Transverse colon (tissue), 3 donors: ENCODE measurements around the gene UPP2.

ENCODE experiments used
- POLR2A ChIP-seq: fragments of 450-650 bp; IDR thresholded peaks from one replicate; pipeline ENCODE4 v1.6.1; 2016; ENCODE audit warnings: antibody characterized with exemption, mild to moderate bottlenecking, moderate library complexity
- TF ChIP-seq, protein P1 (sequence below), 5 experiments: fragments of 200-600 bp in 3 of 5; fragments of 450-650 bp in 2 of 5; sonication (generic) in 3 of 5; IDR thresholded peaks; 1 replicate in 2 of 5; 2 replicates in 3 of 5; pipeline ENCODE4 v1.5.1; 2016 to 2017; ENCODE audit warnings: antibody characterized with exemption in 5 of 5, inconsistent platforms in 3 of 5, mild to moderate bottlenecking in 2 of 5, moderate library complexity in 1 of 5

DNA sequence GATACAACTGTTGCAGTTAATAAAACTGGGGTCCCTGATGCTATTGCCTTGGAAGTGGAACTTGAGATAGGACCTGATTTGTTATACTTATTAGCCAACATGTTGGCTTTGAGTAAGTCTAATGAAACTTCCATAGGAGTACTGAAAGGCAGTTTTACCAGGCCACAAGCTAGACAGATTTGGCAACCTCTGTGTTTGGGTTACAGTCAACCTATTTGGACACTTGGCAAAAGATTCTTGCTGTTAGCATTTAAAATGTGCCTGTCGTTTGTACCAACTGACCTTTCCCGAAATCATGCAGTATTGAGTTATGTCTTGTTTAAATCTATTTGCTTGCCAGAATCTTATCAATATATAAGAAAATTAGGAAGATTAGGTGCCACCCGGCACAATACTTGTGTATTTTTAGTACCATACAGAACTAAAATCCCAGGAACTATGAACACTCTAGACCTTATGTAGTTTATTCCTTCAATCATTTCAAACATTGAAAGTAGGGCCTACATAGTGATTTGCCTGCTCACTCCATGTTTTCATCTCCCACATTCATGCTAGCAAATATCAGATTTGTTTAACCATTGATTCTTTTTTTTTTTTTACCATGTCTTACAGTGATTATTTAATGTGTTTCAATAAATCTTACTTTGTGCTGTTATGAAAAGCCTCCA, 35.5 kb upstream of the UPP2 start:
- no peak for TF ChIP-seq POLR2A
- TF ChIP-seq, protein P1, sequence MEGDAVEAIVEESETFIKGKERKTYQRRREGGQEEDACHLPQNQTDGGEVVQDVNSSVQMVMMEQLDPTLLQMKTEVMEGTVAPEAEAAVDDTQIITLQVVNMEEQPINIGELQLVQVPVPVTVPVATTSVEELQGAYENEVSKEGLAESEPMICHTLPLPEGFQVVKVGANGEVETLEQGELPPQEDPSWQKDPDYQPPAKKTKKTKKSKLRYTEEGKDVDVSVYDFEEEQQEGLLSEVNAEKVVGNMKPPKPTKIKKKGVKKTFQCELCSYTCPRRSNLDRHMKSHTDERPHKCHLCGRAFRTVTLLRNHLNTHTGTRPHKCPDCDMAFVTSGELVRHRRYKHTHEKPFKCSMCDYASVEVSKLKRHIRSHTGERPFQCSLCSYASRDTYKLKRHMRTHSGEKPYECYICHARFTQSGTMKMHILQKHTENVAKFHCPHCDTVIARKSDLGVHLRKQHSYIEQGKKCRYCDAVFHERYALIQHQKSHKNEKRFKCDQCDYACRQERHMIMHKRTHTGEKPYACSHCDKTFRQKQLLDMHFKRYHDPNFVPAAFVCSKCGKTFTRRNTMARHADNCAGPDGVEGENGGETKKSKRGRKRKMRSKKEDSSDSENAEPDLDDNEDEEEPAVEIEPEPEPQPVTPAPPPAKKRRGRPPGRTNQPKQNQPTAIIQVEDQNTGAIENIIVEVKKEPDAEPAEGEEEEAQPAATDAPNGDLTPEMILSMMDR (IDR thresholded peaks at IDR 0.05), result no peak
